HCT116 (cell line): ENCODE measurements around the gene TNFSF9. TPM values are rescaled to one million over a fixed set of nuclear protein-coding genes. Genes with fewer than 3 reads are reported as not detected.

Source experiments
- ATAC-seq: fragments of 200-7000 bp; cut with Tn5 transposase; 2 replicates; pipeline ENCODE4 v1.9.1; 2020; ENCODE audit warnings: mild to moderate bottlenecking, moderate library complexity
- BruUV-seq: library from RNA; stranded (reverse); fragments of 400-500 nt; replicated peaks from 2 replicates; lab custom pipeline; 2021; lab: Mats Ljungman, UMichigan
- CTCF ChIA-PET: fragments of 300-600 bp; sonication (Branson Sonifier 250); formaldehyde crosslinking; loops from one replicate; lab custom pipeline; 2021; ENCODE audit warnings: antibody characterized with exemption; lab: Charles Lee
- POLR2A ChIA-PET: fragments of 300-600, 350-600 bp; sonication (Branson Sonifier 250); formaldehyde crosslinking; loops from one replicate; lab custom pipeline; 2021; ENCODE audit warnings: antibody characterized with exemption; lab: Charles Lee
- RAD21 ChIA-PET, 2 experiments: fragments of 300-600 bp; sonication (Branson Sonifier 250); formaldehyde crosslinking; loops; one replicate each; lab custom pipeline; 2023; ENCODE audit warnings: low total read pairs in 2 of 2; ENCODE audit not compliant: uncharacterized antibody in 2 of 2, unreplicated experiment in 2 of 2, low non-redundant PET in 1 of 2; lab: Charles Lee
- DNase-seq: peaks from one replicate; pipeline ENCODE4 v3.0.0-alpha.2; 2010; ENCODE audit warnings: low read depth, low spot score
- H2AFZ ChIP-seq: fragments of 200-600 bp; shearing (Covaris generic), sonication (generic); 2 replicates; pipeline ENCODE4 v1.6.1; 2017; ENCODE audit warnings: low read depth, mixed run types, mixed read lengths, antibody characterized with exemption, low read length; ENCODE audit not compliant: poor library complexity, severe bottlenecking
- H3K27ac ChIP-seq: 2 replicates; pipeline ENCODE4 v1.5.1; 2012; ENCODE audit warnings: low read depth, low read length
- H3K27me3 ChIP-seq: fragments of 200-600 bp; sonication (generic); 2 replicates; pipeline ENCODE4 v1.6.1; 2016; ENCODE audit warnings: mixed run types, low read length, mixed read lengths; ENCODE audit not compliant: insufficient read depth
- H3K36me3 ChIP-seq, 2 experiments: fragments of 200-500 bp in 1 of 2; fragments of 200-600 bp in 1 of 2; sonication (Bioruptor generic) in 1 of 2; sonication (generic) in 1 of 2; 2 replicates each; pipeline versions ENCODE4 v1.5.1 to v1.6.1; 2014 to 2016; ENCODE audit warnings: low read length in 2 of 2, inconsistent platforms in 1 of 2, mixed read lengths in 1 of 2, mixed run types in 1 of 2; ENCODE audit not compliant: insufficient read depth in 2 of 2, control insufficient read depth in 1 of 2
- H3K4me1 ChIP-seq, 2 experiments: fragments of 200-600 bp in 1 of 2; sonication (generic) in 1 of 2; 2 replicates each; pipeline versions ENCODE4 v1.5.1 to v1.6.1; 2012 to 2017; ENCODE audit warnings: low read length in 2 of 2, inconsistent platforms in 1 of 2, mild to moderate bottlenecking in 1 of 2, mixed read lengths in 1 of 2, mixed run types in 1 of 2, moderate library complexity in 1 of 2; ENCODE audit not compliant: insufficient read depth in 2 of 2, control insufficient read depth in 1 of 2
- H3K4me2 ChIP-seq: fragments of 200-600 bp; sonication (generic); 2 replicates; pipeline ENCODE4 v1.6.1; 2017; ENCODE audit warnings: mixed run types, low read length, mixed read lengths
- H3K4me3 ChIP-seq, 2 experiments: fragments of 200-600 bp in 1 of 2; sonication (generic) in 1 of 2; replicated peaks in 1 of 2; 2 replicates each; pipeline ENCODE4 v1.5.1; 2011 to 2016; ENCODE audit warnings: low read length in 2 of 2, control low read depth in 1 of 2, low read depth in 1 of 2, mild to moderate bottlenecking in 1 of 2, mixed read lengths in 1 of 2, mixed run types in 1 of 2
- H3K79me2 ChIP-seq: fragments of 200-600 bp; sonication (generic); 2 replicates; pipeline ENCODE4 v1.6.1; 2017; ENCODE audit warnings: mild to moderate bottlenecking, mixed run types, low read length, moderate library complexity, mixed read lengths; ENCODE audit not compliant: insufficient read depth
- H3K9ac ChIP-seq: fragments of 200-600 bp; sonication (generic); 2 replicates; pipeline ENCODE4 v1.6.1; 2016; ENCODE audit warnings: low read length, mixed read lengths
- H3K9me2 ChIP-seq: fragments of 200-600 bp; sonication (generic), shearing (Covaris generic); 2 replicates; pipeline ENCODE4 v1.6.1; 2017; ENCODE audit warnings: mixed run types, mild to moderate bottlenecking, moderate library complexity; ENCODE audit not compliant: insufficient read depth
- H3K9me3 ChIP-seq, 2 experiments: fragments of 200-500 bp in 1 of 2; fragments of 200-600 bp in 1 of 2; sonication (Bioruptor generic) in 1 of 2; sonication (generic) in 1 of 2; 2 replicates each; pipeline ENCODE4 v1.6.1; 2014 to 2017; ENCODE audit warnings: low read length in 2 of 2, mixed read lengths in 2 of 2, inconsistent platforms in 1 of 2, low read depth in 1 of 2, mild to moderate bottlenecking in 1 of 2, mixed run types in 1 of 2, moderate library complexity in 1 of 2; ENCODE audit not compliant: control insufficient read depth in 1 of 2, insufficient read depth in 1 of 2
- H4K20me1 ChIP-seq: fragments of 200-600 bp; sonication (generic), shearing (Covaris generic); 2 replicates; pipeline ENCODE4 v1.6.1; 2017; ENCODE audit warnings: mixed run types, mild to moderate bottlenecking, moderate library complexity; ENCODE audit not compliant: insufficient read depth
- EZH2 ChIP-seq: fragments of 200-600 bp; sonication (generic); IDR thresholded peaks from 2 replicates; pipeline ENCODE4 v1.6.1; 2017; ENCODE audit warnings: antibody characterized with exemption, mixed run types
- EZH2phosphoT487 ChIP-seq: fragments of 200-600 bp; IDR thresholded peaks from 2 replicates; pipeline ENCODE4 v1.6.1; 2018; ENCODE audit warnings: antibody characterized with exemption, borderline replicate concordance
- POLR2AphosphoS5 ChIP-seq: IDR thresholded peaks from 2 replicates; pipeline ENCODE4 v1.6.1; 2011; ENCODE audit warnings: mild to moderate bottlenecking, low read depth, low read length, moderate library complexity
- SRF ChIP-seq: IDR thresholded peaks from 2 replicates; pipeline ENCODE4 v1.6.1; 2012; ENCODE audit warnings: low read depth
- ZBTB33 ChIP-seq: IDR thresholded peaks from 2 replicates; pipeline ENCODE4 v1.6.1; 2011; ENCODE audit warnings: mild to moderate bottlenecking, low read length, moderate library complexity; ENCODE audit not compliant: insufficient replicate concordance; ENCODE audit errors: extremely low read depth
- ZNF274 ChIP-seq: fragments of 200-500 bp; sonication (Bioruptor generic); IDR thresholded peaks from 2 replicates; pipeline ENCODE4 v1.6.1; 2014; ENCODE audit warnings: mild to moderate bottlenecking, low read depth, low read length, inconsistent platforms
- intact Hi-C: fragments of 100-400 bp; cut with micrococcal nuclease; formaldehyde crosslinking; loops from 2 replicates; pipeline ENCODE4 v1.10.0; 2022
- total RNA-seq: library from RNA; stranded (reverse); gene quantifications from one replicate; pipeline ENCODE4 v1.2.1, GENCODE V29; 2021; ENCODE audit not compliant: unreplicated experiment

TNFSF9 gene
- total RNA-seq, 1 experiment from 2014 or later = 25.1 TPM

GRCh38 chr19:6521718-6522646 lies 8.8 kb upstream of the TNFSF9 start:
- H4K20me1 ChIP-seq = no peaks in the 10 kb centered on the region
- no peaks in the 10 kb centered on the region for H3K9me2 ChIP-seq
- H3K36me3 ChIP-seq = no peaks in the 10 kb centered on the region
- no peaks in the 10 kb centered on the region for H3K9me3 ChIP-seq
- ChIA-PET POLR2A (interaction anchor here (0.6 to 1.9 kb wide), 4 partner anchors 9 to 14 kb away, joined by 4 to 9 read pairs (median 5); partner anchors contain the start of gene TNFSF9), CTCF (interaction anchor here (0.6 to 0.7 kb wide), 2 partner anchors 17 to 342 kb away, joined by 3 read pairs; no protein-coding TSS in a partner anchor), RAD21 (interaction anchor here in 1 of 2 experiments (0.7 kb wide), 1 partner anchor 97 kb away, joined by 3 read pairs; no protein-coding TSS in a partner anchor)
- no peaks in the 10 kb centered on the region for H3K27me3 ChIP-seq
- peaks cover 8 to 31% of the 10 kb centered on the region in 2 experiments; a peak in 3 of 4 replicates for H3K4me1 ChIP-seq
- TF ChIP-seq POLR2AphosphoS5 (no peak), ZNF274 (no peak), EZH2 (no peak), EZH2phosphoT487 (no peak), ZBTB33 (no peak), SRF (no peak)
- no peak overlapping the region for H2AFZ ChIP-seq
- no TSS peak for BruUV-seq
- H3K4me2 ChIP-seq = no peak overlapping the region
- no peak overlapping the region for H3K9ac ChIP-seq
- H3K4me3 ChIP-seq = no peak overlapping the region
- ATAC-seq = no peak
- intact Hi-C loops = no loop called here
- no peak for DNase-seq
- H3K79me2 ChIP-seq = no peaks in the 10 kb centered on the region
- H3K27ac ChIP-seq = no peak overlapping the region
